Neuron (in vitro differentiated cells): ENCODE results near the gene TCF12.

Source experiments
- H2AFZ ChIP-seq: one replicate; pipeline ENCODE4 v1.6.1; 2013; ENCODE audit warnings: low read depth, mild to moderate bottlenecking, inconsistent platforms, low read length, moderate library complexity
- H3K27me3 ChIP-seq: one replicate; pipeline ENCODE4 v1.6.1; 2013; ENCODE audit warnings: low read length; ENCODE audit not compliant: insufficient read depth
- H3K36me3 ChIP-seq: one replicate; pipeline ENCODE4 v1.6.1; 2013; ENCODE audit warnings: low read length; ENCODE audit not compliant: insufficient read depth
- H3K4me1 ChIP-seq: one replicate; pipeline ENCODE4 v1.6.1; 2013; ENCODE audit warnings: low read length; ENCODE audit not compliant: insufficient read depth
- H3K4me3 ChIP-seq: 2 replicates; pipeline ENCODE4 v1.5.1; 2013; ENCODE audit warnings: mild to moderate bottlenecking, low read length, moderate library complexity
- H3K9me3 ChIP-seq: one replicate; pipeline ENCODE4 v1.6.1; 2013; ENCODE audit warnings: low read length

The TCF12 gene

DNA sequence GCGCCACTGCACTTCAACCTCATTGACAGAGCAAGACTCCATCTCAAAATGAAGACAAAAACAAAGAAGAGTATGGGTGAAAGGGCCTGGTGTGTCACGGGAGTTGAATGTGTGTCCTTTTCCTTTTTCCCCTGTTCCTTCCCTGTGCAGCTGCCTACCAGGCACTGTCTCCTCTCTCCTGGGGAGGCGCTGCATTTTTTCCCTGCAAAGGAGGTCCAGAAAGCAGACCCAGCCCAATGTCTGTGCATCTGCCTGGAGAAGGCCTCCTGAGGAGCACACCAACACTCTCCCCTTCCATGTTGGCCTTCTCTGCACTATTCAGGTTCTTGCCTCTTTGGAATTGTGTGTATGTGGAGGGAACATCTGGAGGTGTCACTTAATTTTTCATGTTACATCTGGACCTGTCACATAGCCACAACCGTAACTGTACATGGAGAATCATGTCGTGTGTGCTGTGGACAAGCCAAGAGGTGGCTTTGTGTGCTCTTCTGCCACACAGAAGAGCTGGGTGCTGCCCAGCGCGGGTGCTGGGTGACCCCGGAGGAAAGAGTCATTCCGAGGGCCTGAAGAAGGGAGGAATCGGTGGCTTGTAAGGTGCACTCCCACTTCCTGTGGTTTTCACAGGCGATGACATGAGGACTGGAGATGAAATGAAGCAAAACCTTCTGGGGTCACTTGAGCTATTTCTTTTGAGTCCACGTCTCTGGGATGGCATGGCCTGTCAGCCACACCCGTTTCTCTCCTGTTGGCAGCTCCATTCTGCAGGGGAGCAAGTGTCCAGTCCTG lies 411.3 kb downstream of the TCF12 start:
- Histone ChIP-seq H3K27me3 (no peaks in the 10 kb centered on the region), H3K36me3 (no peaks in the 10 kb centered on the region), H3K4me3 (no peak overlapping the region), H2AFZ (no peak overlapping the region), H3K4me1 (no peaks in the 10 kb centered on the region), H3K9me3 (no peaks in the 10 kb centered on the region)

DNA sequence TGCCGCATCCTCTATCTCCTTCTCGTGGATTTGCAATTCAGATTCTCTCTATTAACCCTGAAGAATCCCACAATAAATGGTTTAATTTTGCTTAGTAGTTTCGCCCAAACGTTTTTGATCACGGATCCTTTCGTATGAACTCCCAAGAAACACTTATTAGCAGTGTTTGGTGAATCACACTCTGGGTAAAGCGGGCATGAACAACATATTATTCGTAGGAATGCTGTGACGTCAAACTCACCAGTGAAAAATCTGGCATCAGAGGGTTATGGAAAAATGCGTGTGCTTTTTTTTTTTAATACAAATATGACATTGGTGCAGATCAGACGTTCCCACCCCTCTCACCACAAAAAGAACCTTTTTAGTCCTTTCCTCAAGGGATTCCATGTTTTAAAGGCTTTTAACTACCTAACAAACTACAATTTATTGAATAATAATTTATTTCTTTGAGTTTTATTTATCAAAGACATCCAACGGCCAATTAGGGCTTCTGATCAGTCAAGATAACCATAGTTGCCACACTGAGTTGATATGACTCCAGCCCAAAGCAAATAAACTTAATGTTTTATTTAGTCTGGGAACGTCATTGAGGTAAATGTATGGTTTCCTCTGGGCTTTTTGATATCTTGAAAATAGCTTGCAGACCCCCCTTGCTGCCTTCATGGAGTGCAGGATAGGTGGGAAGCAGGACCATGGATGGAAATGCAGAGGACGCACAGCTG lies 412.3 kb downstream of the TCF12 start:
- no peaks in the 10 kb centered on the region for H3K4me1 ChIP-seq
- H3K9me3 ChIP-seq, result no peaks in the 10 kb centered on the region

DNA sequence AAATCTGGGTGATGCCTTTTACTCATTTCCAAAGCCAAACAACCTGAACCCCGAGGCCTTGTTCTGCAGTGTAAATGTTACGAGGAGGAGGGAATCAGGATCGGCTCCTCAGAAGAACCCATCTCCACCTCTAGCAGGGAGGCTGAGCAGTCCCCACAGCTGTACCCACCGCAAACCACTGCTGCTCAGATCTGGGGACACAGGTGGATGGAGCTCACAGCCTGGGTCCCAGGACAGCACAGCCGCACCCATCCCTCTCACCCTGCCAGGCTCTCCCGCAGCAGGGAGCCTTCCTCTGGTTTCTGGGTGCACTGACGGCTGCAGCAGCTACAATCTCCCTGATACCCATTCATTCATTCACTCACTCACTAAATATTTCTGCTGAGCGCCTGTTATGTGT lies 413.9 kb downstream of the TCF12 start:
- Histone ChIP-seq H3K4me3 (no peak overlapping the region), H3K9me3 (no peaks in the 10 kb centered on the region), H3K4me1 (no peaks in the 10 kb centered on the region), H2AFZ (no peak overlapping the region), H3K27me3 (no peaks in the 10 kb centered on the region), H3K36me3 (no peaks in the 10 kb centered on the region)

More for the DNA sequence above, 412.3 kb downstream of the TCF12 start:
- no peaks in the 10 kb centered on the region for H3K27me3 ChIP-seq
- no peak overlapping the region for H3K4me3 ChIP-seq
- no peak overlapping the region for H2AFZ ChIP-seq
- no peaks in the 10 kb centered on the region for H3K36me3 ChIP-seq

DNA sequence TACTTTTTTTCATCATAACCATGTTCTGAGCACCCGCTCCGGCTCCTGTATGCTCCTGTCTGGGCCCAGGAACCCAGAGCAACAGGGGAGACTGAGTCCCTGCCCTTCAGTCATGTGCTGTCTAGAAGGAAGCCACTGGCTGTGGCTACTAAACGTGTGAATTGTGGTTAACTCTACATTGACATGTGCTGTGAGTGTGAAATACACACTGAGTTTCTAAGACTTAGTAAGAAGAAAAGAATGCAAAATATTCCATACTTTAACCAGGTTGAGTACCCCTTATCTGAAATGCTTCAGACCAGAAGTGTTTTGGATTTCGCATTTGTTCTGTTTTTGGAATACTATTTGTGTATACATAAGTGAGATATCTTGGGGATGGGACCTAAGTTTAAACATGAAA lies 415.0 kb downstream of the TCF12 start:
- Histone ChIP-seq H3K27me3 (no peaks in the 10 kb centered on the region), H3K4me1 (no peaks in the 10 kb centered on the region), H2AFZ (no peak overlapping the region)

DNA sequence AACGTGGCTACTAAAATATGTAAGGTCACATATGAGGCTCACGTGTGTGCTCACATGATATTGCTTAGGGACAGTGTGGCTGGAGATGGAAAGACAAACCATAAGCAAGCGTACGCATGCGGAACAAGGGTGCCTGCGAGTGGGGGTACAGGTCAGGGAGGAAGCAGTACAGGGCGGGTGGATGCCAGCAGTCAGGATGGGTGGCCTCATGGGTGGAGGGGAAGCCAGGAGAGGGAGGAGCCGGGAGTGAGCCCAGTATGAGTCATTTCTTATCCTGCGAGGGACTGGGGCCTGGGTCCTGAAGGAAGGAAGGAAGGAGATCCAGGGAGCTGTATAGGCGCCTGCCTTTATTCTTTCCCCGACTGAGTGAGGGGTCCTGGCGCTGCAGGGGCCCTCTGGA lies 415.8 kb downstream of the TCF12 start:
- Histone ChIP-seq H3K4me1 (no peaks in the 10 kb centered on the region), H2AFZ (no peak overlapping the region), H3K36me3 (no peaks in the 10 kb centered on the region), H3K9me3 (no peaks in the 10 kb centered on the region), H3K4me3 (no peak overlapping the region), H3K27me3 (no peaks in the 10 kb centered on the region)

More for the DNA sequence above, 415.0 kb downstream of the TCF12 start:
- Histone ChIP-seq H3K36me3 (no peaks in the 10 kb centered on the region), H3K9me3 (no peaks in the 10 kb centered on the region), H3K4me3 (no peak overlapping the region)

DNA sequence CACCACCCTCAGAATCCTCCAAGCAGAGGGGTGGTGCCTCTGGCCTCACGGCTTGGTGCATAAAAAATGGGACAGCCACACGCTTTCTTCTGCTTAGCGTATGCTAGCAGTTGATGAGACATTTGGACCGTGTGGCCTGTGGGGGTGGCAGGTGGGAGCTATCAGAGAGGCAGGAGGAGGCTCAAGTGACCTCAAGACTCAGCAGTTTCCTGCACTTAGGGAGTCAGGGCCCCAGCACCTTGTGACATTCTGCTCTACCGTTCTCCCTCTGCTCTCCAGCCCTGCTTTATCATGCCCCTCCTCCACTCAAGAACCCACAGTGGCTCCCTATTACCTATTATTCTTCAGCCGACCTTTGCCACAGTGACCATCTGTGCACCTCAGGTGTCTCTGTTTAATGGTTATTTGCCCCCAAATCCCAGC lies 416.9 kb downstream of the TCF12 start:
- Histone ChIP-seq H3K4me3 (no peak overlapping the region), H3K4me1 (no peaks in the 10 kb centered on the region), H3K27me3 (no peaks in the 10 kb centered on the region), H3K9me3 (no peaks in the 10 kb centered on the region), H3K36me3 (no peaks in the 10 kb centered on the region), H2AFZ (no peak overlapping the region)

DNA sequence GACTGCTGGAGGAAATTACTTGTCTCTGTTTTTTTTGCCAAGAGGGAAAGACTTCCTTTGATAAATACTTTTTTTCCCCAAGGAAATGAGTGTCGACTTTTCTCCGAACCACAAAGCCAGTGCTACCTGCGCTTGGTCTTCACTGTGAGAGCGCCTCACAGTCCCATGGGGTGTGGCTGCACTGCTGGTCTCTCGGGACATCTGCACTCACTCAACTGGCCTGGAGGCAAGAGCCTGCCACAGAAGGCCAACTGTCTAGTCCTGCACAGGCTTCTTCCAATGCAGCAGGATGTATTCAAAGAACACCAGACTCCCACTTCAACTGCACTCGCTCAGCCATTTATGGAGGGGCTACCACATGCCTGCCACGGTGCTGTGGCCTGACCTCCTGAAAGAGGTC lies 417.3 kb downstream of the TCF12 start:
- H2AFZ ChIP-seq, result no peak overlapping the region
- H3K27me3 ChIP-seq, result no peaks in the 10 kb centered on the region
- H3K9me3 ChIP-seq, result no peaks in the 10 kb centered on the region
- no peak overlapping the region for H3K4me3 ChIP-seq
- H3K36me3 ChIP-seq, result no peaks in the 10 kb centered on the region
- H3K4me1 ChIP-seq, result no peaks in the 10 kb centered on the region

DNA sequence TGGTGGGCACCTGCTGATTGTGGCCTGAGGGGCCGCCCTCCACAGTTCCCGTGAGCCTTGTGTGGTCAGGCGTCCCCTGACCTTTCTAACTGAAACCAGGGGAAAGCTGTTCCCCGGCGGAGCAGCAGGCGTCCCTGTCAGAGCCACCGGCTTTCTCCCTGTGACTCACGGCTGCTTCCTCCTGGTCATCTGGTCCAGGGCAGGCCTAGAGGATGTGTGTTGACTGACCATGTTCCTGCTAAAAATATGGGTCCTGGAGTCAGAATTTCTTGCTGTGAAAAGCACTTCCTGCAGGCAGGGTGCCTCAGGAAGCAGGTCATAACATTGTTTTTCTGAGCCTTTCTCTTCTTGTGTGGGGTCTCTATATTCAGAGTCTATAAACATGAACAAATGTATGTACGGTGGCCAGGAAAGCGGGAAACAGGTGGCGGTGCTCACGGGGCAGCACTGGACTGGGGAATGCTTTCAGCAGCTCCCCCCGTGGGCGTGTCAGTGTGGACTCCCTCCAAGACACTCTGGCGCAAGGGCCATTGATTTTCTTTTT lies 419.5 kb downstream of the TCF12 start:
- no peak overlapping the region for H2AFZ ChIP-seq
- peaks cover under 1% of the 10 kb centered on the region for H3K4me1 ChIP-seq
- H3K9me3 ChIP-seq, result no peaks in the 10 kb centered on the region
- no peaks in the 10 kb centered on the region for H3K27me3 ChIP-seq
- H3K4me3 ChIP-seq, result no peak overlapping the region
- no peaks in the 10 kb centered on the region for H3K36me3 ChIP-seq

DNA sequence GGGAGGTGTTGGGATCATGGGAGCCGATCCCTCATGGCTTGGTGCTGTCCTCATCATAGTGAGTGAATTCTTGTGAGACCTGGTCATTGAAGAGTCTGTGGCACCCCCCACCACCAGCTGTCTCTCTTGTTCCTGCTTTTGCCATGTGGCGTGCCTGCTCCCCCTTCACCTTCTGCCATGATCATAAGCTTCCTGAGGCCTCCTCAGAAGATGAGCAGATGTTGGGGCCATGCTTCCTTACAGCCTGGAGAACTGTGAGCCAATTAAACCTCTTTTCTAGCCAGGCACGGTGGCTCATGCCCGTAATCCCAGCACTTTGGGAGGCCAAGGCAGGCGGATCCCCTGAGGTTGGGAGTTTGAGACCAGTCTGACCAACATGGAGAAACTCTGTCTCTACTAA lies 420.9 kb downstream of the TCF12 start:
- no peaks in the 10 kb centered on the region for H3K36me3 ChIP-seq
- no peaks in the 10 kb centered on the region for H3K27me3 ChIP-seq
- H3K9me3 ChIP-seq, result no peaks in the 10 kb centered on the region
- no peak overlapping the region for H2AFZ ChIP-seq
- H3K4me3 ChIP-seq, result no peak overlapping the region
- peaks cover 5% of the 10 kb centered on the region for H3K4me1 ChIP-seq
